Caco-2 (cell line): Measurements from ENCODE around the gene ANGPTL3. TPM values are rescaled to one million over a fixed set of nuclear protein-coding genes. Genes with fewer than 3 reads are reported as not detected.

Experiments used
- BruUV-seq: library from RNA; stranded (reverse); fragments of 400-500 nt; replicated peaks from 2 replicates; lab custom pipeline; 2021; lab: Mats Ljungman, UMichigan
- CTCF ChIA-PET: fragments of 300-600 bp; sonication (Branson Sonifier 250); formaldehyde crosslinking; loops from one replicate; lab custom pipeline; 2022; ENCODE audit warnings: antibody characterized with exemption; lab: Charles Lee
- POLR2A ChIA-PET: fragments of 300-600 bp; sonication (Branson Sonifier 250); formaldehyde crosslinking; loops from one replicate; lab custom pipeline; 2022; ENCODE audit warnings: antibody characterized with exemption; lab: Charles Lee
- DNase-seq, 2 experiments: peaks; one replicate each; pipeline versions ENCODE4 v3.0.0 to v3.0.0-alpha.2; 2020 to 2022
- H3K27me3 ChIP-seq: replicated peaks from 2 replicates; pipeline ENCODE4 v1.6.0; 2011; ENCODE audit warnings: low read length; ENCODE audit not compliant: control insufficient read depth, insufficient read depth
- H3K36me3 ChIP-seq: 2 replicates; pipeline ENCODE4 v1.5.1; 2011; ENCODE audit warnings: low read length; ENCODE audit not compliant: control insufficient read depth, insufficient read depth
- H3K4me1 ChIP-seq: fragments of 250-450 bp; sonication (Bioruptor Pico); 2 replicates; pipeline ENCODE4 v1.5.1; 2020; ENCODE audit warnings: mild to moderate bottlenecking
- H3K4me3 ChIP-seq: 2 replicates; pipeline ENCODE4 v1.5.1; 2011; ENCODE audit warnings: low read depth, mild to moderate bottlenecking, control low read depth, low read length
- H3K9me3 ChIP-seq: fragments of 250-450 bp; sonication (Bioruptor Pico); 2 replicates; pipeline ENCODE4 v1.5.1; 2020; ENCODE audit warnings: mild to moderate bottlenecking, moderate library complexity
- H3K27ac Mint-ChIP-seq: one replicate; pipeline ENCODE4 v1.8.0; 2022; ENCODE audit warnings: mixed read lengths; ENCODE audit not compliant: unreplicated experiment
- H3K27me3 Mint-ChIP-seq: one replicate; pipeline ENCODE4 v1.8.0; 2022; ENCODE audit warnings: mixed read lengths; ENCODE audit not compliant: insufficient read depth, unreplicated experiment
- H3K36me3 Mint-ChIP-seq: one replicate; pipeline ENCODE4 v1.8.0; 2022; ENCODE audit warnings: mild to moderate bottlenecking, mixed read lengths; ENCODE audit not compliant: insufficient read depth, unreplicated experiment
- H3K4me1 Mint-ChIP-seq: one replicate; pipeline ENCODE4 v1.8.0; 2022; ENCODE audit warnings: low read depth, mixed read lengths; ENCODE audit not compliant: unreplicated experiment
- H3K4me3 Mint-ChIP-seq: one replicate; pipeline ENCODE4 v1.8.0; 2022; ENCODE audit warnings: mild to moderate bottlenecking, moderate library complexity, mixed read lengths; ENCODE audit not compliant: unreplicated experiment
- H3K9me3 Mint-ChIP-seq: one replicate; pipeline ENCODE4 v1.8.0; 2022; ENCODE audit warnings: mixed read lengths; ENCODE audit not compliant: unreplicated experiment
- CTCF ChIP-seq, 2 experiments: fragments of 200-600 bp in 1 of 2; IDR thresholded peaks; 1 replicate in 1 of 2; 2 replicates in 1 of 2; pipeline versions ENCODE4 v1.5.1 to v1.8.0; 2011 to 2022; ENCODE audit warnings: antibody characterized with exemption in 1 of 2, control low read depth in 1 of 2, inconsistent platforms in 1 of 2, low read depth in 1 of 2, low read length in 1 of 2, mild to moderate bottlenecking in 1 of 2, moderate library complexity in 1 of 2; ENCODE audit not compliant: insufficient read depth in 1 of 2, severe bottlenecking in 1 of 2, unreplicated experiment in 1 of 2
- intact Hi-C: fragments of 100-400 bp; cut with micrococcal nuclease; formaldehyde crosslinking; loops from one replicate; pipeline ENCODE4 v1.10.0; 2022; ENCODE audit not compliant: unreplicated experiment
- total RNA-seq: library from RNA; stranded (reverse); gene quantifications from 2 replicates; pipeline ENCODE4 v1.2.3, GENCODE V29; 2022

The ANGPTL3 gene
- total RNA-seq, 1 experiment from 2014 or later, result 0.86 TPM

- no peak for TF ChIP-seq CTCF (IDR thresholded peaks at IDR 0.05; ENCODE audit: insufficient read depth in 1 of 2, low read depth in 1 of 2, low read length in 1 of 2, severe bottlenecking in 1 of 2, unreplicated experiment in 1 of 2)
- DNase-seq, result no peak
- no peaks in the 10 kb centered on the region for H3K9me3 Mint-ChIP-seq
- H3K4me1 Mint-ChIP-seq, result peaks cover 8% of the 10 kb centered on the region
- no TSS peak for BruUV-seq
- no peak overlapping the region for H3K27ac Mint-ChIP-seq
- no peaks in the 10 kb centered on the region for H3K9me3 ChIP-seq
- no peak overlapping the region for H3K4me3 Mint-ChIP-seq
- H3K36me3 Mint-ChIP-seq, result peaks cover 9% of the 10 kb centered on the region
- ChIA-PET POLR2A (no interaction called here), CTCF (no interaction called here)
- H3K36me3 ChIP-seq, result no peaks in the 10 kb centered on the region
- H3K4me3 ChIP-seq, result no peak overlapping the region
- intact Hi-C loops, result no loop called here
- H3K27me3 Mint-ChIP-seq, result no peaks in the 10 kb centered on the region
- H3K27me3 ChIP-seq, result no peaks in the 10 kb centered on the region
- peaks cover 8% of the 10 kb centered on the region for H3K4me1 ChIP-seq
These were observed 15.4 kb downstream of the ANGPTL3 start for GRCh38 chr1:62612770-62613169.

- no peak for TF ChIP-seq CTCF (IDR thresholded peaks at IDR 0.05; ENCODE audit: insufficient read depth in 1 of 2, low read depth in 1 of 2, low read length in 1 of 2, severe bottlenecking in 1 of 2, unreplicated experiment in 1 of 2)
- Histone ChIP-seq H3K4me3 (no peak overlapping the region), H3K4me1 (peaks cover 8% of the 10 kb centered on the region), H3K27me3 (no peaks in the 10 kb centered on the region), H3K9me3 (no peaks in the 10 kb centered on the region), H3K36me3 (no peaks in the 10 kb centered on the region)
- H3K9me3 Mint-ChIP-seq, result no peaks in the 10 kb centered on the region
- peaks cover 9% of the 10 kb centered on the region for H3K36me3 Mint-ChIP-seq
- no peak for DNase-seq
- POLR2A ChIA-PET, result no interaction called here
- no peak overlapping the region for H3K4me3 Mint-ChIP-seq
- H3K27ac Mint-ChIP-seq, result no peak overlapping the region
- no peaks in the 10 kb centered on the region for H3K27me3 Mint-ChIP-seq
- BruUV-seq, result no TSS peak
- H3K4me1 Mint-ChIP-seq, result peaks cover 8% of the 10 kb centered on the region
- CTCF ChIA-PET, result no interaction called here
- intact Hi-C loops, result no loop called here
These were observed 16.0 kb downstream of the ANGPTL3 start for GRCh38 chr1:62613325-62613727.

GRCh38 chr1:62613890-62614289 is 16.6 kb downstream of the ANGPTL3 start:
- POLR2A ChIA-PET, result no interaction called here
- H3K9me3 Mint-ChIP-seq, result no peaks in the 10 kb centered on the region
- Histone ChIP-seq H3K27me3 (no peaks in the 10 kb centered on the region), H3K9me3 (no peaks in the 10 kb centered on the region), H3K4me3 (no peak overlapping the region), H3K36me3 (no peaks in the 10 kb centered on the region), H3K4me1 (peaks cover 8% of the 10 kb centered on the region)
- BruUV-seq, result no TSS peak
- peaks cover 8% of the 10 kb centered on the region for H3K4me1 Mint-ChIP-seq
- H3K36me3 Mint-ChIP-seq, result peaks cover 9% of the 10 kb centered on the region
- no peak for TF ChIP-seq CTCF (IDR thresholded peaks at IDR 0.05; ENCODE audit: insufficient read depth in 1 of 2, low read depth in 1 of 2, low read length in 1 of 2, severe bottlenecking in 1 of 2, unreplicated experiment in 1 of 2)
- intact Hi-C loops, result no loop called here
- no peaks in the 10 kb centered on the region for H3K27me3 Mint-ChIP-seq
- DNase-seq, result no peak
- CTCF ChIA-PET, result no interaction called here
- H3K4me3 Mint-ChIP-seq, result no peak overlapping the region
- H3K27ac Mint-ChIP-seq, result no peak overlapping the region
